ENCODE results near the gene COL17A1.

COL17A1 gene

DNA sequence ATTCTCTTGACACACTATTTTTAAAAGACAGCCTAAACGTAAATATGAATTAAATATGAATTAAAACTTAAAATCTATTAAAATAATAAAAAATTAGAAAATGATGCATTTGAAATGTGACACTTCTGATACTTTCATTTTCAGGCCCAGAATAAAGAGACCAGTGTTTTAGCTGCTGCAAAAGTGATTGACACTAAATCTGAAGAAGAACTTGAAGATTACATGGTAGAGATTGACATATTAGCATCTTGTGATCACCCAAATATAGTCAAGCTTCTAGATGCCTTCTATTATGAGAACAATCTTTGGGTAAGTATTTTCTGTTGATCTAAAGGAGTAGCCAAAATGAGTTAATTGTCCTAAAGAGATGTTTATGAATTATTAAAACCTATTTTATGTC, 95.1 kb downstream of the COL17A1 start:
- no peak for DNase-seq
- TF ChIP-seq GATA1 (IDR thresholded peaks at IDR 0.05; ENCODE audit: low read depth, low read length): no peak
- TF ChIP-seq POLR2A (IDR thresholded peaks at IDR 0.05; ENCODE audit: low read length): no peak

DNA sequence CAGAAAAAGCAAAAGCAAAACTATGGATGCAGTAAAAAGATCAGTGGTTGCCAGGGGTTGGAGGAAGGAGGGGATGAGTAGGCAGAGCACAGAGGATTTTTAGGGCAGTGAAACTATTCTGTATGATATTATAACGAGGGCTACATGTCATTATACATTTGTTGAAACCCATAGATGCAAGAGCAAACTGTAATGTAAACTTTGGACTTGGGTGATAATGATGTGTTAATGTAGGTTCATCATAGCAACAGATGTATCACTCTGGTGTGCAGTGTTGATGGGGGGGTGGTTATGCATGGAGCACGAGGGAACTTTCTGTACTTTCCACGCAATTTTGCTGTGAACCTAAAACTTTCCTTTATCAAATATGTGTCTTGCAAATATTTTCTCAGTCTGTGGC, 95.6 kb downstream of the COL17A1 start:
- TF ChIP-seq POLR2A (IDR thresholded peaks at IDR 0.05; ENCODE audit: low read length) (no peak), GATA1 (IDR thresholded peaks at IDR 0.05; ENCODE audit: low read depth, low read length) (no peak)
- no peak for DNase-seq

DNA sequence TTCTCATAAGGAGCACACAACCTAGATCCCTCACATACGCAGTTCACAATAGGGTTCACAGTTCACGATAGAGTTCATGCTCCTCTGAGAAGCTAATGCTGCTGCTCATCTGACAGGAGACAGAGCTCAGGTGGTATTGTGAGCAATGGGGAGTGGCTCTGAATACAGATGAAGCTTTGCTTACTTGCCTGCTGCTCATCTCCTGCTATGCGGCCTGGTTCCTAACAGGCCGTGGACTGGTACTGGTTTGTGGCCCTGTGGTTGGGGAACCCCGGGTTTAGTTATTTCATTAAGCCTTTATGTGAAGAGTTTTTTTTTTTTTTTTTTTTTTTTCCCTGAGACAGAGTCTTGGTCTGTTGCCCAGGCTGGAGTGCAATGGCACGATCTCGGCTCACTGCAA, 99.3 kb downstream of the COL17A1 start:
- TF ChIP-seq POLR2A (IDR thresholded peaks at IDR 0.05; ENCODE audit: low read length) (no peak), GATA1 (IDR thresholded peaks at IDR 0.05; ENCODE audit: low read depth, low read length) (no peak)
- DNase-seq: no peak

DNA sequence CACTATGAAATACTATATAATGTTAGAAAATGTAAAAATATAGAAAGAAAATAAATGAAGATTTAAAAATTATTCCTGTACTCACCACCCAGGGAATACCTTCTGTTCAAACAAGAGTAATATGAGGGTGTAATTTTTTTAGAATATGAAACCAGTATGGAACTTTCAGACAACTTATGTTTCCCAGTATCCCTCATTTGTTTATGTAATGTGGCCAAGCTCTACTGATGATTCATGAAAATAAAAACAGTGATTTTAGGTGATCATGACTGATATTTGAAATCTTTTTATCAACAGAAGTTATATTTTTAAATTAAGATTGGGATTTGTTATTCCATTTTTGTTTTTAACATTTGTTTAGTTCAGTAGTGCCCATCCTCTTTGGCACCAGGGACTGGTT, 100.0 kb downstream of the COL17A1 start:
- no peak for DNase-seq
- TF ChIP-seq GATA1 (IDR thresholded peaks at IDR 0.05; ENCODE audit: low read depth, low read length) (no peak), POLR2A (IDR thresholded peaks at IDR 0.05; ENCODE audit: low read length) (no peak)

DNA sequence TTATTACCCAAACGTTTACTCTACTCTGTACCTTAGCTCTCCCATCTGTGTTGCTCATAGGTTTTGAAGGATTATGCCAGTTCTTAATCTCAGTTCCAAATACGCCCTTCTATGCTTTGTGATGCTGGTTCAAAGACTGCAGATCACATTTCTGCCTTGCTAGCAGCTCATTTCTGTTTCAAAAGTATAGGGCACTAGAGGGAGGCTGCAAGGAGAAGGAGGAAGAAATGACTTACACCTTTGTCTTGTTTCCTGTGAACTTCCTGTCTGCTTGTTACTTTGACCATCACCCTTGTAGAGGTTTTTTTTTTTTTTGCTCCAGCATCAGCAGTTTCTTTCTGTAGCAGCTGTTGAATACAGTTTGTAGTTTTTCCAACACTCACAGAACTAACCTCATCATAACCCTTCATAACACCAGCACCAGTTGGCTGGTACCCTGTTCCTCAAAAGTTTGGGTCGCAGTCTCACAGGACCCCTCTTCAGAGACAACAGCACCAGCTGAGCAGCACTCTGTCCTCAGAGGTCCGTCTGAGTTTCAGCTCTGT, 102.2 kb downstream of the COL17A1 start:
- no peak for TF ChIP-seq POLR2A (IDR thresholded peaks at IDR 0.05; ENCODE audit: low read length)
- no peak for TF ChIP-seq GATA1 (IDR thresholded peaks at IDR 0.05; ENCODE audit: low read depth, low read length)
- no peak for DNase-seq

DNA sequence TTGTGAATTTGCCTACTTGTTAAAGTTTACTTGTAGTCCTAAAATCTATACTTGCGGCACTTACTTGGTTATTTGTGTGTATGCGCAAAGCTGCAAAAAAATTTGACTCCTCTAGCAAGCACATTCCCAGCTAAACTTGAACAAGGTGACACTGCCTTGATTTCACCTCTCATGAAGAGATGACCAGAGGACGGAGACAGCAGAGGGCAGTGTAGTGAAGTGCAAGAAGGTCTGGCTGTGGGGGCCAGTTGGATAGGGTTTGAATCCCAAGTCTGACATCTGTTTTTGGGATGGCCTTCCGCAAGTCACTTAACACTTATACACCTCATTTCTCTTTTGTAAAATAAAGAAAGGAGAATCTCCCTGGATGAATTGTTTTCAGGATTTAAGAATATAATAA, 103.0 kb downstream of the COL17A1 start:
- TF ChIP-seq POLR2A (IDR thresholded peaks at IDR 0.05; ENCODE audit: low read length) (no peak), GATA1 (IDR thresholded peaks at IDR 0.05; ENCODE audit: low read depth, low read length) (no peak)
- peak; percentile 6 to 31 for DNase-seq
